Activated CD4-positive, alpha-beta T cell treated with anti-CD3 and anti-CD28 coated beads for 36 hours (primary cell): ENCODE data around the gene FNDC5. TPM values are rescaled to one million over a fixed set of nuclear protein-coding genes. Genes with fewer than 3 reads are reported as not detected.

Source experiments
- ATAC-seq: fragments of 200-7000 bp; cut with Tn5 transposase; one replicate; pipeline ENCODE4 v1.10.0; 2021; ENCODE audit warnings: mild to moderate bottlenecking, moderate library complexity
- CTCF ChIA-PET: fragments of 350-600 bp; sonication (Branson Sonifier 250); formaldehyde crosslinking; loops from one replicate; lab custom pipeline; 2021; ENCODE audit warnings: antibody characterized with exemption; lab: Charles Lee
- POLR2A ChIA-PET: fragments of 350-600 bp; sonication (Branson Sonifier 250); formaldehyde crosslinking; loops from one replicate; lab custom pipeline; 2021; ENCODE audit warnings: antibody characterized with exemption, inconsistent platforms; lab: Charles Lee
- DNase-seq: peaks from one replicate; pipeline ENCODE4 v3.0.0-alpha.2; 2020
- H3K27ac Mint-ChIP-seq: one replicate; pipeline ENCODE4 v1.8.0; 2021; ENCODE audit warnings: mixed read lengths
- H3K27me3 Mint-ChIP-seq: one replicate; pipeline ENCODE4 v1.8.0; 2021; ENCODE audit warnings: mixed read lengths
- H3K36me3 Mint-ChIP-seq: one replicate; pipeline ENCODE4 v1.8.0; 2021; ENCODE audit warnings: low read depth, mixed read lengths
- H3K4me1 Mint-ChIP-seq: one replicate; pipeline ENCODE4 v1.8.0; 2021; ENCODE audit warnings: mixed read lengths
- H3K4me3 Mint-ChIP-seq: one replicate; pipeline ENCODE4 v1.8.0; 2021; ENCODE audit warnings: mild to moderate bottlenecking, moderate library complexity, mixed read lengths
- H3K9me3 Mint-ChIP-seq: one replicate; pipeline ENCODE4 v1.8.0; 2021; ENCODE audit warnings: low read depth, mixed read lengths
- intact Hi-C, 2 experiments: fragments of 100-400 bp; cut with DNase I in 1 of 2; cut with micrococcal nuclease in 1 of 2; formaldehyde crosslinking; loops; one replicate each; pipeline versions ENCODE4 v1.14.2 to v1.15.1; 2022 to 2024; cut with DNase I, micrococcal nuclease
- total RNA-seq, 2 experiments: library from RNA; stranded (reverse); gene quantifications; one replicate each; pipeline ENCODE4 v1.2.3, GENCODE V29; 2021

Gene FNDC5
- total RNA-seq, 2 experiments from 2014 or later = not detected

DNA sequence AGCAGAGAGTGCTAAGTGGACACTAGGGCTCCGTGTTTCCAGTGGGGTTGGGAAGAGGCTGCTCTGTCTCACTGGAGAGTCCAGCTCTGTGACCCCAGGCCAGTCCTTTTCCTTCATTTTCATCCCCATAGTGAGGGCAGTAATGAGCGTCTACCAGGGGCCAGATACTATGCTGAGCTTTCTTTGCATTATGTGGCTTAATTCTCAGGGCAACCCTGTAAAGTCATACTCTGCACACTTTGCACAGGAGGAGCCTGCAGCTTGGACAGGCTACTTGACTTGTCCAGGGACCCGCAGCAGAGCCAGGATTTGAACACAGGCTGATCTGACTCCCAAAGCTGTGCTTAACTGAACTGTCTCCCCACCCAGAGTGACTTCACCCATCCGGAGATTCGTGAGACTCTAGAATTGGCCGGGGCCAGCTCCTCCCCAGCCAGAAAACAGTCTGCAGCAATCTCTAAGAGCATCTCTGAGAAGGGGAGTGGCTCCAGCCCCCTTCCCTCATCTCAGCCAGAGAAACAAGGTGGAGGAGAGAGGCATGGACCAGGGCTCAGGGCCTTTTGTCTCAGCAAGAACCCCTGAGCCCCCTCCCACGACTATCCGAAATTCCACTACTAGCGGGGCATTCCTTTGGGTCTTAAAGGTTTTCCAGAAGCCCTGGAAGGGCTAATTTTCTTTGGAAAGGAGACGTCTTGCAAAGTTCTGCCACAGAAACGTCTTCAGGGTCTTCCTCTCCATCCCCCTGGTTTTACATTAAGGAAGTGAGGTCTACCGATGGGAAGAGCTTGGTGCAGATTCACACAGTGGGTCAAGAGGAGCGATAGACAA is 866 bp upstream of the FNDC5 start:
- Mint-ChIP-seq H3K36me3 (no peaks in the 10 kb centered on the region), H3K27ac (no peak overlapping the region), H3K27me3 (peaks cover 42% of the 10 kb centered on the region), H3K9me3 (no peaks in the 10 kb centered on the region), H3K4me1 (no peaks in the 10 kb centered on the region), H3K4me3 (no peak overlapping the region)
- ATAC-seq = peak; percentile 22
- POLR2A ChIA-PET = interaction anchor here (0.6 kb wide), 1 partner anchor 13 kb away, joined by 3 read pairs; no protein-coding TSS in a partner anchor
- no peak for DNase-seq
- CTCF ChIA-PET = interaction anchor here (0.6 to 2.8 kb wide), 11 partner anchors 11 to 351 kb away, joined by 3 to 10 read pairs (median 4); partner anchors contain the start of gene AZIN2
- intact Hi-C loops = loop anchor here (1.0 to 5.0 kb wide), 4 partner anchors 99 to 351 kb away; no protein-coding TSS in a partner anchor

DNA sequence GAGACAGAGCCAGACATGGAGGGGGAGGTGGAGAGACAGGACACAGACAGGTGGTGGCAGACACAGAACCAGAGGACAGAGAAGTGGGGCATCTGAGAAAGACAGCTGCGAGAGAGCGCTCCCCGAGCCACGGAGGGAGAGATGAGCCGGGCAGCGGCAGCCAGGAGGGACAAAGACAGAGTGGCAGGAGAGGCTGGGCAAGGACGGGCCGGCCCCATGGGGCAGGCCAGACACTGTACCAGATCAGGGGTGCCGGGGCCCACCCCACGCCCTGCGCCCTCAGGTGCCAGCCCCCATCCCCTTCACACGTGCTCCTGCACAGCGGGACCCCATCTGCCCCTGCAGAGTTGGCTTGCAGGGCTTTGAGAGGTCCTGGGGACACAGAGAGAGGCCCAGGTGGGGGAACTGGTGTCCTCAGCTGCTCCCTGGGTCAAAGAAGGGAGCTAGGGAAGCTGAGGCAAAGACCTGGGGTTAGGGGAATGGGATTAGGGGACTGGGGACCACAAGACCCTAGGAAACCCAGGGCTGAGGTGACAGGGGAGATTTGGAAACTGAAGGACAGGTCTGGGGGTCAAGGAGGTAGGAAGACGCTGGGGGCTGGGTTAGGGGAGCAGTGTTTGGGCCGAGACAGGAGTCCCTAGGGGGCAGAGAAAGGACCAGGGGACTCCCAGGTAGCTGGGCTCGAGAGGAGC is 643 bp downstream of the FNDC5 start:
- intact Hi-C loops = loop anchor here in 1 of 2 experiments (5.0 kb wide), 1 partner anchor 98 kb away; no protein-coding TSS in a partner anchor
- Mint-ChIP-seq H3K9me3 (no peaks in the 10 kb centered on the region), H3K4me1 (no peaks in the 10 kb centered on the region), H3K27ac (no peak overlapping the region), H3K27me3 (peaks cover 36% of the 10 kb centered on the region), H3K4me3 (no peak overlapping the region), H3K36me3 (no peaks in the 10 kb centered on the region)
- no peak for ATAC-seq
- CTCF ChIA-PET = interaction anchor here (0.9 kb wide), 1 partner anchor 157 kb away, joined by 3 read pairs; no protein-coding TSS in a partner anchor
- no peak for DNase-seq
- POLR2A ChIA-PET = no interaction called here

DNA sequence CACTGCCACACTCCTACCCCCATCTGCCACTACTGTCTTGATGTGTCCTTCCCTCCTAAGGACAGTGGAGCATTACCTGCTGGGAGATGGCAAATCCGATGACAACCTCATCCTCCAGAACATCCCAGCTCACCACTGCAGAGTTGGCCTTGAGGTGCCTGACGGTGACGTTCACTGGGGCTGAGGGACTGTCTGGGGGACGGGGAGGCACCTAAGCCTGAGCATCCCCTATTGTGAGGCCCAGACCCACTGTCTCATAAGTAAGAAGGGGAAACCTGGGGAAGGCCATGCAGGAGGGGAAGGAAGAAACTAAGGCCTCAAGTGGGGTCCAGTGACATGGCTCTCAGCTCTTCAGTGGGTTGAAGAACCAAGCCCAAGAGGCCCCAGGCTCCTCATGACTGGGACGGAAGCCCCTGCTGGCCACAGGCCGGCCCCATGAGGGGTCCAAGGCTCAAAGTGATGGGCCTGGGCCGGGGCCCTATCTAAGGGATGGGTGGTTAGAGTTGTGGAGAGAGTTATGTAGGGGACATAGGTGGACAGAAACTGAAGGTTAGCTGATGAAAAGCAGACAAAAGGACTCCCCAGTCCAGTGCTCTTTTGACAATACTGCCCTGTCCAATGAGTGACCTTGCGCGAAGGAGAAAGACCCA is 1.8 kb downstream of the FNDC5 start:
- ATAC-seq (no peak), DNase-seq (no peak)
- no peak overlapping the region for H3K4me3 Mint-ChIP-seq
- H3K27ac Mint-ChIP-seq = no peak overlapping the region
- CTCF ChIA-PET = interaction anchor here (1.0 kb wide), 1 partner anchor 96 kb away, joined by 4 read pairs; no protein-coding TSS in a partner anchor
- peaks cover 28% of the 10 kb centered on the region for H3K27me3 Mint-ChIP-seq
- POLR2A ChIA-PET = no interaction called here
- H3K36me3 Mint-ChIP-seq = no peaks in the 10 kb centered on the region
- no peaks in the 10 kb centered on the region for H3K4me1 Mint-ChIP-seq
- intact Hi-C loops = no loop called here
- H3K9me3 Mint-ChIP-seq = no peaks in the 10 kb centered on the region

DNA sequence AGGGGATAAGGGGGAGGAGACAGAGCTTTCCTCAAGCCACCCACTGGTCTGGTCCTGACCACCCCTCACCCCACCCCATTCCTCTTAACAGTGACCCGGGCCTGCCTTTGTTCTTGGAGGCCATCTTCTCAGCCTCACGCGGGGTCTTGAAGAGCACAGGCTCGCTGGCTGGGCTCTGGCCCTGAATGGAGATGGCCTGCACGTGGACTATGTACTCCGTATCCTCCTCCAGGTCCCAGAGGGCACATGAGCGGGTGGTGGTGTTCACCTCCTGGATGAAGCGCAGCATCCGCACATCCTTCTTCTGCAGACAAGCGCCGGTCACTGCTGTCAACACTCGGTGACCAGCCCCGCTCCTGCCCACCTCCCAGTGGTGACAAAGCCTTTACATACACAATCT is 2.6 kb downstream of the FNDC5 start:
- intact Hi-C loops = no loop called here
- H3K4me3 Mint-ChIP-seq = no peak overlapping the region
- H3K9me3 Mint-ChIP-seq = no peaks in the 10 kb centered on the region
- H3K36me3 Mint-ChIP-seq = no peaks in the 10 kb centered on the region
- POLR2A ChIA-PET = no interaction called here
- ATAC-seq (no peak), DNase-seq (no peak)
- CTCF ChIA-PET = no interaction called here
- H3K4me1 Mint-ChIP-seq = no peaks in the 10 kb centered on the region
- H3K27ac Mint-ChIP-seq = no peak overlapping the region
- peaks cover 26% of the 10 kb centered on the region for H3K27me3 Mint-ChIP-seq

DNA sequence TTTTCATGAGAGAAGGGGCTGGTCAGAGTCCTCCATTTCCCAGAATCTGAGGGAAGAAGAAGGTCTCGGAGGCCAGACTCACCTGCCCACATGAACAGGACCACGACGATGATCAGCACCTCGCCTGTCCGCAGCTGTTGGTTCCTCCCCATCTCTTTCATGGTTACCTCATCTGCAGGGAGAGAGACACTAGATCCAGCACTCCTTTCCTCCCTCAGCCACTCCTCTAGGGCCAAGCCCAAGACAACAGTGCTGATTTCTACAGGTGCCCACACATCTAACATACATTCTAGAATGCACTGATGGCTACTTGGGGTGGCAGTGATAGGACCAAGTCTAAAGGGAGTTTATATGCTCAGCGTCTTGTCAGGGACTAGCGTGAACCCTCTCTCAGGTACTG is 3.0 kb downstream of the FNDC5 start:
- H3K36me3 Mint-ChIP-seq = no peaks in the 10 kb centered on the region
- DNase-seq (no peak), ATAC-seq (no peak)
- ChIA-PET POLR2A (no interaction called here), CTCF (no interaction called here)
- no peaks in the 10 kb centered on the region for H3K4me1 Mint-ChIP-seq
- no peaks in the 10 kb centered on the region for H3K9me3 Mint-ChIP-seq
- H3K27ac Mint-ChIP-seq = no peak overlapping the region
- no peak overlapping the region for H3K4me3 Mint-ChIP-seq
- peaks cover 24% of the 10 kb centered on the region for H3K27me3 Mint-ChIP-seq
- intact Hi-C loops = no loop called here

DNA sequence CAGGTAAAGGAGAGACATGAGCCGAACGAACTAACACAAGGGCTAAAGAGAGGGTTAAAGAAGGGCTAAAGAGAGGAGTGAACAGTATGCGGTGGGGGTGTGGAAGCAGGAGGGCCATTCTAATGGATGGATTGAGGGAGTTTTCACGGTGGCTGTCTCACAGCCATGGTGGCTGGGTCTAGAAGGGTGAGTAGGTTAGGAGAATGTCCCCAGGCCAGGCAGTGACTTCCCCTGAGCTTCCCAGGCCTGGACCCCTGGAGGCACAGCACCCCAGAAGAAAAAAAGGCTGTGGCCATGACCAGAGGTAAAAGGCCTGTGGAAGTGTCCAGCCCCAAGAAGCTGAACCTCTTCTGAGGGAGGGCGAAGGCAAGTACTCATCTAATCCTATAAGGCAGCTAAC is 3.6 kb downstream of the FNDC5 start:
- intact Hi-C loops = no loop called here
- ChIA-PET POLR2A (no interaction called here), CTCF (interaction anchor here (0.8 to 1.3 kb wide), 2 partner anchors 93 to 347 kb away, joined by 3 read pairs; no protein-coding TSS in a partner anchor)
- H3K4me3 Mint-ChIP-seq = no peak overlapping the region
- no peak for ATAC-seq
- no peak for DNase-seq
- H3K36me3 Mint-ChIP-seq = peaks cover 3% of the 10 kb centered on the region
- peaks cover 23% of the 10 kb centered on the region for H3K27me3 Mint-ChIP-seq
- no peaks in the 10 kb centered on the region for H3K9me3 Mint-ChIP-seq
- no peak overlapping the region for H3K27ac Mint-ChIP-seq
- H3K4me1 Mint-ChIP-seq = no peaks in the 10 kb centered on the region

DNA sequence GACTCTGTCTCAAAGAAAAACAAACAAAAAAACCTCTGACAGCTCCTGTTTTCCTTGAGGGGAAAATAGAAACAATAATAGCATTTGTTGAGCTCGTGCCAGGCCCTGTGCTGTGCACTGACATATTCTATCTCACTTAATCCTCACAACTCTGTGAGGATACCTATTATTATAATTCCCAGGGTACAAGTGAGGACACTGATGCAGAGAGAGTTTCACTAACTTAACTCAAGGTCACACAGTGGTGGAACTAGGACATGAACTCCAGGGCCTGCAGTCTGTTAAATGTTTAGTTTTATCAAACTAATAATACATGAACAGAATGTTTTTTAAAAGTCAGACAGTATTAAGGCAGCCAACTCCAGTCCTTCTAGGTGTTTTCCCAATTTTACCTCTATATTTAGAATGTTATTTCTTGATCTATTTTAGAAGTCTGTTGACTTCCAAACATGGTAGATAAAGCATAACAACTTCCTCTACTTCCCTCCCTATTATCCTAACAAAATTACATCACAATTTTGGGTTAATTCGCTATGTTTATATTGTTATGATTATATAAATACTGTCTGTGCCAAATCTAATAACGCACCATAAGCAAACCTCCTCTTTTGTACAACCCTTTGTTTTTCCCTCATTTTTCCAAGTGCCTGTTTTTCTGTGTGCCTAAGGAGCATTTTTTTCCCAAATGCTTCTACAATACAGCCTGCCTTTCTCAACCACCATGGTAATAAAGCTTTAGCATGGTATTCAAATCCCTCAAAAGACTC is 4.9 kb downstream of the FNDC5 start:
- no peak for DNase-seq
- intact Hi-C loops = no loop called here
- no peak overlapping the region for H3K27ac Mint-ChIP-seq
- peaks cover 11% of the 10 kb centered on the region for H3K27me3 Mint-ChIP-seq
- POLR2A ChIA-PET = no interaction called here
- peaks cover 7% of the 10 kb centered on the region for H3K36me3 Mint-ChIP-seq
- no peaks in the 10 kb centered on the region for H3K9me3 Mint-ChIP-seq
- no peak overlapping the region for H3K4me3 Mint-ChIP-seq
- CTCF ChIA-PET = interaction anchor here (0.6 to 1.3 kb wide), 4 partner anchors 27 to 490 kb away, joined by 3 to 4 read pairs (median 4); no protein-coding TSS in a partner anchor
- no peak for ATAC-seq
- H3K4me1 Mint-ChIP-seq = no peaks in the 10 kb centered on the region

DNA sequence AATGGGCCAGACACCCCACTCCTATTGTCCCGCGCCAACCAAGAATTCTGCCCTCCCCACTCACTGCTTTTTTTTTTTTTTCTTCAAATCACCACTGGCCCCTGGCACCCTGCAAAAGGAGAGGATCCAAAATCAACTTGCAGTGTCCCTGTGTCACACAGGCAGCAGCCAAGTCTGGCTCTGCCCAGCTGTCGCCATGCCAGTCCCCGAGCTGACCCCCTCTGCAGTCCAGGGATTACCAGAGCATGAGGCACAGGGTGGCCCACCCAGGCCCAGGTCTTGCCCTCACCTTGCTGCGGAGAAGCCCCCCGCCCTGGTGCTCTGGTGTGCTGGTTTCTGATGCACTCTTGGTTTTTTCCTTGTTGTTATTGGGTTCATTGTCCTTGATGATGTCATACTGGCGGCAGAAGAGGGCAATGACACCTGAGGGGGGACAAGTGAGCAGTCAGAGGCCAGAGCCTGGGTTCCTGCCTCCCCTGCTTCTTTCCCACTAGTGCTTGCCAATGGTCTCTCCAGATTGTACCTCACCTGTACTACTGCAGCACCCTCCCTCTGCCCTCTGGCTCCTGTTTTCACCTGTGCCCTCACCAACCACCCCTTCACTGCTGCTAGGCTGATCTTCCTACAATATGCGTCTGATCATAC is 6.2 kb downstream of the FNDC5 start:
- Mint-ChIP-seq H3K27me3 (peaks cover 4% of the 10 kb centered on the region), H3K9me3 (no peaks in the 10 kb centered on the region), H3K4me1 (no peaks in the 10 kb centered on the region), H3K4me3 (no peak overlapping the region), H3K27ac (no peak overlapping the region), H3K36me3 (peaks cover 9% of the 10 kb centered on the region)
- POLR2A ChIA-PET = no interaction called here
- CTCF ChIA-PET = interaction anchor here (1.2 to 1.6 kb wide), 2 partner anchors 11 to 15 kb away, joined by 4 to 5 read pairs; no protein-coding TSS in a partner anchor
- intact Hi-C loops = no loop called here
- no peak for DNase-seq
- no peak for ATAC-seq

DNA sequence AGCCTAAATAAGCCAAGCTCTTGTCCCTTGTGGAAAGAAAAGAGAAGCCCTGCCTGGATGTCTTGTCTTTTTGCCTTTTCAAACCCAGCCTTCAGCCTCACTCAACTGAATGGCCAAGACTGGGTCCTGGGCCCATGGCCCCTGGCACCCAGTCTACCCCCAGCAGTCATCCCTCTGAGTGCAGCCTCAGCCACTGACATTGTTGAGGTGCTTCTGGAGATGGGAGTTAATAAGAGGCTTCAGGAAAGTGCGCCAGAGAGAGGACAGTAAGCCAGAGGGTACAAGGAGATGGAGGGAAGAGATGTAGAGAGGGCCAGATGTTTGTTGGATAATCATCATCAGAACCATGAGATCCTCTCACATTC is 6.8 kb downstream of the FNDC5 start:
- no peaks in the 10 kb centered on the region for H3K27me3 Mint-ChIP-seq
- DNase-seq (no peak), ATAC-seq (no peak)
- intact Hi-C loops = no loop called here
- no peaks in the 10 kb centered on the region for H3K4me1 Mint-ChIP-seq
- H3K9me3 Mint-ChIP-seq = no peaks in the 10 kb centered on the region
- ChIA-PET CTCF (interaction anchor here (1.2 to 1.6 kb wide), 2 partner anchors 12 to 14 kb away, joined by 4 to 5 read pairs; no protein-coding TSS in a partner anchor), POLR2A (no interaction called here)
- peaks cover 9% of the 10 kb centered on the region for H3K36me3 Mint-ChIP-seq
- H3K4me3 Mint-ChIP-seq = no peak overlapping the region
- no peak overlapping the region for H3K27ac Mint-ChIP-seq

DNA sequence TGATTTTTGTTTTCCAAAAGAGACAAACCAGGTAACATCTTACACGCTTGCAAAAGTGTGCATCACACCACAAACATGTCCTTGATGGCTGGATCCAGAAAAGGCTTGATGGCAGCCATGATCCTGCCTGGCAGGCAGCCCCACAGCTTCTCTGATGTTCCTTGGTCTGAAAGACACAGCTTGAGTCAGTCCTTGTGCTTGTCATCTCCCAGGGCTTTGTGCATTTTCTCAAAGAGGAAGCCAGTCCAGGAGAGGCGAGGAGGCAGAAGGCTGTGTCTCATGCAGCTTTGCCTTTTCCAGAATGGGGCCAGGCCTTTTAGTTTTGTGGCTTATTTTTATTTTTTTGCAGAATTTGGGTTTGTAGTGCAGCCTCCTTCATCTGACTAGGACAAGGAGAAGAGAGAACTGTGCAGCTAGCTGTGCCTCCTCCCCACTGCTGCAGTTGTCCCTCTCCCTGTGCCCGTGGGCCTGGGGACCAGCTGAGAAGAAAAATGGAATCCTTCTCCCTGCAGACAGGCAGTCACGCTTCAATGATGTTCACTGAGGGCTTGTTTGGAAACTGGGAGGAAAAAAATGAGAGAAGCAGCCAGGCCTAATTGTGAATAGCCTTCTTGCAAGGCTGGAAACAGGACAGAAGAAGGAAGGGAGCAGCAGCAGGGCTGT is 7.4 kb downstream of the FNDC5 start:
- CTCF ChIA-PET = interaction anchor here (1.0 to 1.6 kb wide), 4 partner anchors 10 to 70 kb away, joined by 4 to 9 read pairs (median 4); no protein-coding TSS in a partner anchor
- Mint-ChIP-seq H3K4me3 (no peak overlapping the region), H3K4me1 (no peaks in the 10 kb centered on the region), H3K27ac (no peak overlapping the region), H3K9me3 (no peaks in the 10 kb centered on the region), H3K36me3 (peaks cover 9% of the 10 kb centered on the region), H3K27me3 (no peaks in the 10 kb centered on the region)
- intact Hi-C loops = no loop called here
- POLR2A ChIA-PET = interaction anchor here (0.6 kb wide), 1 partner anchor 441 kb away, joined by 5 read pairs; no protein-coding TSS in a partner anchor
- ATAC-seq (no peak), DNase-seq (no peak)
